GM12872 (cell line): ENCODE data around the gene PLTP.

Experiments used
- CTCF ChIP-seq: IDR thresholded peaks from 3 replicates; pipeline ENCODE4 v1.5.1; 2011; ENCODE audit warnings: low read depth, mild to moderate bottlenecking, low read length, moderate library complexity; ENCODE audit not compliant: insufficient read depth

The PLTP gene

DNA sequence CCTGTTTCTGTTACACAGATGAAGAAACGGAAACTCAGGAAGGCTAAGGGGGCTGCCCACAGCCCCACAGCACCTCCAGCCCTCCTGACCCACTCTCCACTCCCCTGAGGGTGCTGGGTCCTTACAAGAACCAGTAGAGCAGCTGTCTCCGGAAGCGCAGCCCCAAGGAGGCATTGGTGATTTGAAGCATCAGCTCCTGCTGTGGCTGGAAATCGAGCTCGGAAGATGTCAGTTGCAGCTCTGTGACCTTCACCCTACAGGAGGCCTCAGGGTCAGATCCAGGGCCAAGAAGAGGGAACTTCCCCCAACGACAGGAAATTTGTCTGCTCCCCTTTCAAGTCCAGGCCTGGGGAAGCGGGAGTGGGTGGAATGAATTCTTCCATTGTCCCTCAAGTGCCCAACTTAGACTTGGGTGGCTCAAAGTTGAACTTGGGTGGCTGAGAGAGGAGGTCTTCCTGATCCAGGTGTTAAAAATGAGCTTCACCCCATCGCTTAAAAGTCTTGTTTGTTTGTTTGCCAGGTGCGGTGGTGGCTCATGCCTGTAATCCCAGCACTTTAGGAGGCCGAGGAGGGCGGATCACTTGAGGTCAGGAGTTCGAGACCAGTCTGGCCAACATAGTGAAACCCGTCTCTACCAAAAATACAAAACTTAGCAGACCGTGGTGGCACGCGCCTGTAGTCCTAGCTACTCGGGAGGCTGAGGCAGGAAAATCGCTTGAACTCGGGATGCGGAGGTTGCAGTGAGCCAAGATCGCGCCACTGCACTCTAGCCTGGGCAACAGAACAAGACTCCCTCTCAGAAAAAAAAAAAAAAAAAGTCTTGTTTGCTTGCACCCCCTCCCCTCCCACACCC is 1.9 kb downstream of the PLTP start:
- no peak for TF ChIP-seq CTCF

DNA sequence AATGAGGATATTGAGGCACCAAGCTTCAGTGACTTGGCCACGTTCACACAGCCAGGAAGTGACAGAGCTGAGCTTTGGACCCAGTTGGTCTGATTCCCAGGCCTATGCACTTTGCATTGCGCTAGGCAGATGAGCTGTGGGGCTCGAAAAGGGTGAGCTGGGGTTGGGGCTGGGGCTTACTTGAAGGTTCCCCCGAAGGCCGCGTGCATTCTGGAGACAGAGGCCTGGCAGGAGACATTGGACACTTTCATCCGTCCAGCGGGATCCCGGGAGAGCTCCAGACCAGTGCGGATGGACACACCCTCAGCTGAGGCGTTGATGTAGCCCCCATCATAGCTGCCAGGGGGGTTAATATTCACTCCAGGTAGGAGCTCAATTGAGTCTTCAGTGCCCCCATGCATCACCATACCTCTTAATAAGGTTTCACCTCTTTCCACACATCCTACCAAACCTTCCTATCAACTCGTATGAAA is 2.6 kb downstream of the PLTP start:
- TF ChIP-seq CTCF = no peak

- no peak for TF ChIP-seq CTCF
Observed at GRCh38 chr20:45908084-45908483, 3.9 kb downstream of the PLTP start.

GRCh38 chr20:45907219-45907948 is 4.6 kb downstream of the PLTP start:
- no peak for TF ChIP-seq CTCF

DNA sequence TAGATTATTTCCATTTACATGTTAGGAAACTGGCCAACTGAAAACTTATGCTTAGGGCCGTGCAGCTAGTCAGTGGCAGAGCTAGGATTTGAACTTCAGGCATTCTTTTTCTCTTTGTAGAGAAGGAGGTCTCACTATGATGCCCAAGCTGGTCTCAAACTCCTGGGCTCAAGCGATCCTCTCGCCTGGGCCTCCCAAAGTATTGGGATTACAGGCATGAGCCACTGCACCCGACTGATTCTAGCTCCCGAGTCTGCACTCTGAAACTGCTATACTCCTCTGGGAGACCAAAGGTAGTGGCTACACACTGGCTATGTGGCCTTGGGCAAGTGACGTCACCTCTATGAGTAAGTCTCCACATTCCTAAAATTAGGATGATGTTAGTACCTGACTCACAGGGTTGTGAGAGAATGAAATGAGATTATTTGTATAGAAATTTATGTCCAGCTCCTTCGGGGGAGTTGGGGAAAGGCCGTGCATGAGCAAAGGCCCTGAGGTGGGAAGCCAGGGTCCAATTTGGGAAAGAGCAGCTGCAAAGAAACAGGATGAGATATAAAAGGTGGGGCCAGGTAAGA is 6.4 kb downstream of the PLTP start:
- no peak for TF ChIP-seq CTCF

DNA sequence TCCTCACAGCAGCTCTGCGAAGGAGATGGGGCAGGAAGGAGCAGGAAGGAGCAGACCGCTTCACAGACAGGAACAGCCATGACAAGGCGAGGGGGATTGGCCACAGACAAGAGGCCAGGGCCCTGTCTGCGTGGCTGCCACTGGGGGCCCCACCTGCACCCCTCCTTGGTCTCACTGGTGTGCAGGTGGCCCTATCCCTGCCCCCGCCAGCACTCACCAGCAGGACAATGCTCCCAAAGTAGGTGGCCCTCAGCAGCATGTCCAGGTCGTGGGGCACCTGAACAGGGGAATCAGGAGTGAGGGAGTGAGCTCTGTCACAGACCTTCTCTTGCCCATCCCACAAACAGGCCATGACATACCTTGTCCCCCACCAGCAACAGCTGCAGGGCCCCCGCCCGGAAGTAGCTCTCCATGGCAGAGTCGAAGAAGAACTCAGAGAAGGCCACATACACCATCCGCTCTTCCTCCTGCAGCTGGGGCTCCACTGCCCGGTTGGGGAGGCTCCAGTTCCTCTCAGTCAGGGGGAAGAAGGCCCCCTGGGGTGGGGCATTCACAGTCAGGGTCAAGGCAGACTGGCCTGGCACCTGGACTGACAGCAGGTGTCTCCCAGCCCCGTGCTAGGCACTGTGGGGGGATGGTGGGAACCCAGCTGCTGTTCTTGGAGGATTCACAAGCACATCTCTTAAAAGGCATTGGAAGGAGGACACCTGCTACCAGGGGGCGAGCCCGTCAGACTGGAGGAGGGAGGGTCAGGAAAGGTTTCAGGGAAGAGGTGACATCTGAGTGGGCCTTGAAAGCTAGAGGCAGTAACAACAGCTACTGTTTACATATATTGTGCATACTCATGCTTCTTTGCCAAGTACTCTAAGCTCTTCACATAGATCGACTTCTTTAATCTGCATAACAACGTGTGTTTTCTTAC is 7.1 kb downstream of the PLTP start:
- no peak for TF ChIP-seq CTCF
